ENCODE measurements around the gene LIG1.
A peak's percentile ranks its signal among the peaks of the same experiment; 100 is the strongest.

Gene LIG1
- 103 to 155 reads per million in 2 donors for total RNA-seq

DNA sequence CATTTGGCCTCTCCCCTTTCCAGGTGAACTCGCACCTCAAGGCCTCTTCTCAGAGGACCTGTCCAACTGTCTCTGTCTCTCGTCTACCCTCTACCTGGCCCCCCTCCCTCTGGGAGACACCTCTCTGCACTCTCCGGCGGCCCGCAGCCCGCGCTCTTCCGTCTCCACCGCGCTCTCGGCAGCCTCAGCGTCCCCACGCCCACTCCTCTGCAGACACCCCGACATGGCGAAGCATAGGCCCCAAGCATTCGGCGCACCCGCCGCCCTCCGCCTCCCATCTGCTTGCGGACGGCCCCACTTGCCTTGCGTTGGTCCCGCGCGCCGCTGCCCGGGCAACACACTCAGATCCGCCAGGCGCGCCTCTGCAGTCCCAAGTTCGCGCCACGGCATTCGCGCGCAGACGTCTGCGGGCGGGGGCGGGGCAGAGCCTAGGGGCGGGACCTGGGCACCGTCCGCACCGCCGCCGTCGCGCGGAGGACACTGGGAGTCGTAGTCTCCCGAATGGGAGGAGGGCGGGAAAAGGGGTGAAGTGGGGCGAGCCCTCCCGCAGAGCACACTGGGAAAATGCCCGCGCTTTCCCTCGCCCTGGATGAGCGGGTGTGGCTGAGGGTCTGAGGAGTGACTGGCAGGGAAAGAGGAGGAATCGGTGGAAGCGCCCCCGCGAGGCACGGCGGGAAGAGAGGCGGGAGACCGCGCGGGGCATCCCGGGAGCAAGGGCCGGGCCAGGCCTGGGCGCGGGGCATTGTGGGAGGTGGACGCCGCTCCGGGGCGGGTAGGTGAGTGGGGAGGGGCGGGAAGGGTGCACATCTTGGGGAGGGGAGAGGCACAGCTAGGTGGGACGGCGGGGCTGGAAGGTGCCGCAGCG is at the start of gene LIG1, which contains the start of gene ZSWIM9:
Gene LIG1, minus strand, starts transcription at position 406 of the 865 bp plus-strand sequence. CDS start 4,778 bp downstream, outside the sequence.
Gene ZSWIM9, plus strand, starts transcription at position 742 of the 865 bp plus-strand sequence. CDS start 1,123 bp downstream, outside the sequence.
- peak; percentile 89 for DNase-seq

DNA sequence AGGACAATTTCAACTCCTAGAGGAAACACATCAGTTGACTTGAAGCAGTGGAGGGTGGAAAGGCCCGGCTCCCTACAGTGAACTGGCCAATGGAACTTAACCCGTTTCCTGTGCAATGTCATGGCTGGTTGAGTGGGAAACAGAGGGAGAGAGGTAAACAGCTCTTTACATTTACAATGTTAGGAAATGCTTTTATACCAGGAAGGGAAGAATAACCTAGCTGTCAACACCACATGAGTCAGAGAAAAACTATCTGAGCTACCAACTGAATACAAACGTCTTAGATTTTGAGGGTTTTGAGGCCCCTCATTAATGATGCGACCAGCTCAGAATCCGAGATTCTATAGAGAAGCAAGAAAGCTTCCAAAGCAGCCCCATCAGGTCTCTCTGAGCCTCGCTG is 48.9 kb upstream of the LIG1 start:
- no peak for DNase-seq

DNA sequence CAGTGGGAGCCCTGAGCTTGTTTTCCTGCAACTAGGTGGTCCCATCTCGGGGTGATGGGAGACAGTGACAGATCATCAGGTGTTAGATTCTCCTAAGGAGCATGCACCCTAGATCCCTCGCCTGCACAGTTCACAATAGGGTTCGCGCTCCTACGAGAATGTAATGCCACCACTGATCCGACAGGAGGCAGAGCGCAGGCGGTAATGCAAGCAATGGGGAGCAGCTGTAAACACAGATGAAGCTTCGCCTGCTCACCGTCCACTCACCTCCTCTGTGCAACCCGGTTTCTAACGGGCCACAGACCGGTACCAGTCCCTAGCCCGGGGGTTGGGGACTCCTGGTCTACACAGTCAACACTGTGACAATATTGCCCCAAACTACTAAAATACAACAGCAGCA is 46.8 kb upstream of the LIG1 start:
- DNase-seq: no peak

DNA sequence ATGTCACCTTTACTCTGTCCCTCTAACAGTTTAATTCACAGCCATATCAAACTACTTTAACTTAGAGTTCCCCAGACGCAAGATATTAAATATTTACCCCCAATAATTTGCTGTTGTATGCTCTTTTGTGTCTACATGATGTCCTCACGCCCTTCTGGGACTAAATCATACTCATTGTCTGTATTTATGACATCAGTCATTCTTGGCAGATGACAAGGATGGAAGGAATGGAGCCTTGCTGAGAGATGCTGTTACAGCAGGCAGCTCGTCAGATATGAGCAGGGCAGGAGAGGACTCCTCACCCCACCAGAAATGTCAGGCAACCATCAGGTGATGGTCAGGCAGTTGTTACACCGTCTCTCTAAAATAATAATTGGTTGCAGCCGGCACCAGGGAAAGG is 43.8 kb upstream of the LIG1 start:
- no peak for DNase-seq

GRCh38 chr19:48210005-48210404 is 39.9 kb upstream of the LIG1 start:
- DNase-seq: no peak

DNA sequence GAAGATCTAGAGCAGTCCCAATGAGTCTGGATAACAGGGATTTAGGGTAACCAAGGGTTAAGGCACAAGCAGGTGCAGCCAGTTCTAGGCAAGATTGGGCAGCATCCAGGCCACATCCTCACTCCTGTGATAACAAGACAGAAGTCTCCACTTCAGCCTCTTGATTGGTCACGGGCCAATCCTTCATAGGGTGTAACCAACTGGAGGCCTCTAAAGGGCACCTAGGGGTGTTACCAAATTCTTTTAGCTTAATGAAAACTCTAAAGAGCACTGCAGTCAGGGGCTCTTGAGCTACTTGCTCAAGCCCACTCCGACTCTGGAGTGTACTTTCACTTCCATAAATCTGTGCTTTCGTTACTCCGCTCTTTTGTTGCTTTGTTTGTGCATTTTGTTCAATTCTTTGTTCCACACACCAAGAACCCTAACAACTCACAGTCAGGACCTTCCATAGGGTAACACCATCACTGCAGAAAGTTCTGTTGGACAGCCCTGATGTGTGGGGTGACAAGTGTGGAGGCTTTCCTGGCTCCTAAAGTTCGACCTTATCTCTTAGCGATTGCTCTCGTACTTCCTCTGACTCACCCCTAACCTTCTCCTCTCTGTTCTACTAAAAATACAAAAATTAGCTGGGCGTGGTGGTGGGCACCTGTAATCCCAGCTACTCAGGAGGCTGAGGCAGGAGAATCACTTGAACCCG is 36.4 kb upstream of the LIG1 start:
- no peak for DNase-seq

- DNase-seq: peak; percentile 71
These were observed 33.9 kb upstream of the LIG1 start for GRCh38 chr19:48203794-48204628.

DNA sequence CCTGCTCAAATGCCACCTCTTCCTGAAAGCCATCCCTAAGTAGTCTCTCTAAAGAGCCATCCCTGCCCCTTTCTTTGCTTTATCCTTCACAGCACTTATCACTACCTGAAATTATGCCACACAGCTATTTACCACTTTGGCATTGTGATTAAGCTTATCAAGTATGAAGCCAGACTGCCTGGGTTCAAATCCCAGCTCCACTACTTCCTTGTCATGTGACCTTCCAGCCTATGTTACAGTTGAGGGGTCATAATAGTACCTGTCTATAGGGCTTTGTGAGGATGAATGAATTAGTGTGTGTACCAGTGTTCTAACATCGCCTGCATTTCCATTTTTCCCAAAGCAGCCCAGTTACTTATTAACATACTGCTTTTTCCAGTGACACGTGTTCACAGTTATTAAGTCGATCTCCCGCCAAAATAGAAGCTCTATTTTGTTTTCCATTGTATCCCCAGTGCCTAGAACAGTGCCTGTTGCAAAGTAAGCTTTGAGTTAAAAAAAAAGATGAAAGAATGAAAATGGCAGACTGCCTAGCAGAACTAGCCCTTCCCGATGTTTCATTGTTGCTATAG is 33.2 kb upstream of the LIG1 start:
- DNase-seq: no peak

DNA sequence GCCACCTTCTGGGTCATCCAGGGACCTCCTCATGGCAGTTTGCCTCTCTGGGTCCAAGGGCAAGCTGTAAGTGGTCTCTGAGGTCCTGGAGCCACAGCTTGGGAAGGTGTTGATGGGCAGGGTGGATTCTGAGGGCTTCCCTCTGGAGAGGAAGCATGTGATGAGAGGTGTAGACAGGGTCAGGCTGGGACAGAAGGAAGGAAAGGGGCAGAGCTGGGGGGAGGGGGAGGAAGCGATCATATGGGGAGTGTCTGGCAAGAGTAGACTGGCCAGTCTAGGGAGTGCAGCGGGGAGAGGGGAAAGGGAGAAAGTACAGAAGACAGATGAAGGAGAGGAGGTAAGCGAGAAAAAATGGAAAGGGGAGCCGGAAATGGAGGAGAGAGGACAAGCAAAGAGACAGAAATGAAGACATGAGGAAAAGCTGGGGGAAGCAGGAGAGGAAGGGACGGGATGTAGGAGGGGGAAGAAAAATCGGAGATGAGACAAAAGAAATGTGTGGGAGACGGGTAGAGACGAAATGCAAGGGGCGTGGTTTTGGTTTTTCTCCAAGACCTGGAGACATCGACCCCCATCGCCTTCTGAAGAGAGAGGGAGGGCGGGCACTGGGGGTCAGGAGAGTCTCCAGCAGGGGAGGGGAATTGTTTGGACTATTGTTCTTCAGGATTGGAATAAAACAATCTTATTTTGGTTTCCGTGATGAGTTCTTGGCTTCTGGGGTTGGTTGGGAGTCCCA is 27.0 kb upstream of the LIG1 start:
- no peak for DNase-seq

GRCh38 chr19:48196321-48196763 is 26.2 kb upstream of the LIG1 start:
- DNase-seq: no peak

DNA sequence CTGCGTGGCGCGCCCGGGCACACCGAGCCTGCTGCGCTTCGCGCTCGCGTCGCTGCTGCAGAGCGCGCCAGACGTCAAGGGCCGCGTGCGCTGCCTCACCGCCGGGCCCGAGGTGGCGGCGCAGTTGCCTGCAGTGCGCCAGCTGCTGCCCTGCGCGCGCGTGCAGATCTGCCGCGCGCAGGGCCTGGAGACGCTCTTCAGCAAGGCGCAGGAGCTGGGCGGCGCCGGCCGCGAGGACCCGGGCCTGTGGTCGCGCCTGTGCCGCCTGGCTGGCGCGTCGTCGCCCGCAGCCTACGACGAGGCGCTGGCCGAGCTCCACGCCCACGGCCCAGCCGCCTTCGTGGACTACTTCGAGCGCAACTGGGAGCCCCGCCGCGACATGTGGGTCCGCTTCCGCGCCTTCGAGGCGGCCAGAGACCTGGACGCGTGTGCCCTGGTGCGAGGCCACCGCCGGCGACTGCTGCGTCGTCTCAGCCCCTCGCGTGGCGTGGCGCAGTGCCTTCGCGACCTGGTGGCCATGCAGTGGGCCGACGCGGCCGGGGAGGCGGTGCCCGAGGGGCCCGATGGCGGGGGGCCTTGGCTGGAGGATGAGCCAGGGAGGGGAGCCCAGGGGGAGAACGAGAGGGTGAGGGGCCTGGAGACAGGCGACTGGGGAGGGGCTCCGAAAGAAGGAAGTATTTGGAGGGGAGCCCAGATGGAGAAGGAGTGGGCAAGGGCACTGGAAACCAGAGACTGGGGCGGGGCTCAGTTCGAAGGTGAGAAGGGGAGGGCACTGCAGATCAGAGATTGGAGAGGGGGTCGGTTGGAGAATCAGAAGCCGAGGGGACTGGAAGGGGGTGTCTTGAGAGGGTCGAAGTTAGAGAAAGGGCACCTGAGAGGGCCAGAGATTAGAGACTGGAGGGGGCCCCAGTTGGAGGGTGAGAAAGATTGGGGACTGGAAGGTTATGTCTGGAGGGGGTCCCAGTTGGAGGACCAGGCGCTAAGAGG is 25.0 kb upstream of the LIG1 start:
- no peak for DNase-seq

DNA sequence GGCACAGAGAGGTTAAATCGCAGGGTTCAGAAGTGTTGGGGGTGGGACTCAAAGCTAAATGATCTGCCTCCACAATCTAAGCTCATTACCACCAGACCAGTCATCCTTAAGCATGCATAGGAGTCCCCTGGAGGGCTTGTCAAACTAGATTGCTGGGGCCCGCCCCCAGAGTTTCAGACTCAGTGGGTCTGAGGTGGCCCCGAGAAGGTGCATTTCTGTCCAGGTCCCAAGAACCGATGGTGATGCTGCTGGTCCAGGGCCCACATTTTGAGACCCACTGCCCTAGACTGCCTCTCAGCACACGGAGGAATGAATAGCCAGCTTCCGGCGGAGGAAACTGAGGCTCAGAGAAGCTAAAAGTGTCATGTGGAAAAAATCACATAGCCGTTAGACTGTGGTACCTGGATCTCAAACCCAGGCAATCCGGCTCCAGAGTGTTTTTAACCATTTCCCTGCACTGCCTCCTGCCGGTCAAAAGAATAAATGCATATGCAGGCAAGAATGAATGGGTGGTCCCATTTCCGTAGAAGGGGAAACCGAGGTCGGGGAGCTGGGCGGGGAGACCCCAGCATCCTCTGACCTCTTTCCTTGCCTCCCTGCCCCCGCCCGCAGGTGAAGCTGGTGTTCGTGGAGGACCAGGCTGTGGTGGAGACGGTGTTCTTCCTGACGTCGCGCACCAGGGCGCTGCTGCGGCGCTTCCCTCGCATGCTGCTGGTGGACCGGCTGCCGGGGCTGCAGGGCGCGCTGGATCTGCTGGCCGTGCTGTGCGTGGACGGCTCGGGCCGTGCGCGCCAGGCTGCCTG is 24.1 kb upstream of the LIG1 start:
- DNase-seq: no peak

- no peak for DNase-seq
These were observed 22.6 kb upstream of the LIG1 start for GRCh38 chr19:48192750-48193149.

GRCh38 chr19:48190885-48191284 is 20.7 kb upstream of the LIG1 start:
- no peak for DNase-seq

- DNase-seq: no peak
These were observed 20.2 kb upstream of the LIG1 start for GRCh38 chr19:48190288-48190884.

DNA sequence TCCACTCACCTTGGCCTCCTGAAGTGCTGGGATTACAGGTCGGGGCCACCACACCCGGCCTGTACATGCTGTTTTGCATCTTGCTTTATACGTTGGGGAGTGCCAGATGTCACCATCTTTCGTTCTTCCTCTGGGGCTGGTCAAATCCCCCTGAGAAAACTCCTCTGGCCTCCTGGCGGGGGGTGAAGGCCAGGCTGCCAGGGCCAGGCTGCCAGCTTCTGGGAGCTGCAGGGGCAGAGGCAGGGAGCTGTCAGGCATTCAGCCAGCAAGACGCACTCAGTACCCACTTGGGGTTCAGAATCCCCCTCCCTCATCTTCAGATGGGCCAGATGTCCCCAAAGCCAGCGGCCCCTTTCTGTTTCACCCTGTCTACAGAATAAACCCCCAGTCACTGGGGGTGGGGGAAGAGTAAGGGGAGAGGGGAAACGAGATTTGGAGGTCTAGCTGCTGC is 16.4 kb upstream of the LIG1 start:
- no peak for DNase-seq

DNA sequence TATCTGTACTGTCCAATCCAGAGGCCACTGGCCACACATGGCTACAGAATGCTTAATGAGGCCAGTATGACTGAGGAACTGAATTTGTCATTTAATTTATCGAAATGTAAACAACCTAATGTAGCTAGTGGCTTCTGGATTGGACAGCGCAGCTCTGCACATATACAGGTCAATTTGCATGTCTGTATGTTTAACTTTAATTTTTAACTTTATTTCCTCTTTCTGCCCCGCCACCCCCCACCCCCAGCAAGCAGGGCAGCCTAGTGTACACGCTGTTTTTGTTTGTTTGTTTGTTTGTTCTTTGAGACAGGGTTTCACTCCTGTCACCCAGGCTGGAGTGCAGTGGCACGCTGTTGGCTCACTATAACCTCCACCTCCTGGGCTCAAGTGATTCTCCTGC is 15.9 kb upstream of the LIG1 start:
- DNase-seq: no peak

DNA sequence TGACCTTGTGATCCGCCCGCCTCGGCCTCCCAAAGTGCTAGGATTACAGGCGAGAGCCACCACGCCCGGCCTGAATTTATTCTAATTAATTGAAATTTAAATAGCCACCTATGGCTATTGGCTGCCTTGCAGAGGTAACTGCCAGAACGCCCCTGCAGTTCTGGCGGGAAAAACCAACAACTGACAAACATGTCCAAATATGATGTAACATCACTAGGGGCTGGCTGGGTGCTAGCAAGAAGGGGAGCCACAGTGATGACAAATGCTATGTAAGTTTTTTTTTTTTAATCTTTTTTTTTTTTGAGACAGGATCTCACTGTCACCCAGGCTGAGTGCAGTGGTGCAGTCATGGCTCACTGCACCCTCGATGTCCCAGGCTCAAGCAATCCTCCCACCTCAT is 13.2 kb upstream of the LIG1 start:
- DNase-seq: no peak

- DNase-seq: no peak
These were observed 12.3 kb upstream of the LIG1 start for GRCh38 chr19:48182434-48182833.
